Endothelial cell of umbilical vein (primary cell): Measurements from ENCODE around the gene CBLN1. TPM values are rescaled to one million over a fixed set of nuclear protein-coding genes. Genes with fewer than 3 reads are reported as not detected.

ENCODE experiments used
- BruUV-seq: library from RNA; stranded (reverse); fragments of 400-500 nt; replicated peaks from 2 replicates; lab custom pipeline; 2021; lab: Mats Ljungman, UMichigan
- CTCF ChIA-PET: fragments of 300-600, 350-600 bp; sonication (Branson Sonifier 250); formaldehyde crosslinking; loops from one replicate; lab custom pipeline; 2021; ENCODE audit warnings: antibody characterized with exemption, inconsistent platforms; lab: Charles Lee
- POLR2A ChIA-PET: fragments of 300-600, 350-600 bp; sonication (Branson Sonifier 250); formaldehyde crosslinking; loops from one replicate; lab custom pipeline; 2021; ENCODE audit warnings: antibody characterized with exemption, inconsistent platforms; lab: Charles Lee
- DNase-seq: peaks from one replicate; pipeline ENCODE4 v3.0.0-alpha.2; 2011; ENCODE audit warnings: low read depth, low spot score
- FAIRE-seq: peaks from 2 replicates; lab custom pipeline; 2011; peaks lifted over from hg19 to GRCh38; lab: Jason Lieb, UNC
- H2AFZ ChIP-seq: 2 replicates; pipeline ENCODE4 v1.6.0; 2012; ENCODE audit warnings: low read depth, low read length, control low read depth, inconsistent platforms
- H3K27ac ChIP-seq: 2 replicates; pipeline ENCODE4 v1.5.1; 2011; ENCODE audit warnings: low read depth, mild to moderate bottlenecking, control low read depth, low read length, moderate library complexity; ENCODE audit not compliant: insufficient read depth
- H3K27me3 ChIP-seq, 2 experiments: 2 replicates each; pipeline versions ENCODE4 v1.6.0 to v1.6.1; 2011; ENCODE audit warnings: low read length in 2 of 2, mixed read lengths in 1 of 2; ENCODE audit not compliant: control insufficient read depth in 2 of 2, insufficient read depth in 2 of 2
- H3K36me3 ChIP-seq, 2 experiments: 2 replicates in 1 of 2; 3 replicates in 1 of 2; pipeline ENCODE4 v1.5.1; 2011; ENCODE audit warnings: low read length in 2 of 2, mild to moderate bottlenecking in 1 of 2, moderate library complexity in 1 of 2; ENCODE audit not compliant: control insufficient read depth in 2 of 2, insufficient read depth in 2 of 2; ENCODE audit errors: extremely low read depth in 1 of 2
- H3K4me1 ChIP-seq: 3 replicates; pipeline ENCODE4 v1.5.1; 2011; ENCODE audit warnings: mild to moderate bottlenecking, low read length; ENCODE audit not compliant: control insufficient read depth, insufficient read depth; ENCODE audit errors: extremely low read depth
- H3K4me2 ChIP-seq: 2 replicates; pipeline ENCODE4 v1.6.1; 2011; ENCODE audit warnings: low read length, control low read depth, mixed read lengths; ENCODE audit not compliant: insufficient read depth
- H3K4me3 ChIP-seq, 3 experiments: fragments of 200-600 bp in 1 of 3; sonication (generic), shearing (Covaris generic) in 1 of 3; replicated peaks in 1 of 3; 2 replicates each; pipeline ENCODE4 v1.5.1; 2011 to 2016; ENCODE audit warnings: control low read depth in 3 of 3, low read length in 3 of 3, mild to moderate bottlenecking in 2 of 3, inconsistent platforms in 1 of 3, low read depth in 1 of 3, moderate library complexity in 1 of 3; ENCODE audit not compliant: insufficient read depth in 1 of 3
- H3K79me2 ChIP-seq: 2 replicates; pipeline ENCODE4 v1.6.0; 2012; ENCODE audit warnings: low read length, inconsistent platforms; ENCODE audit not compliant: control insufficient read depth, insufficient read depth
- H3K9ac ChIP-seq: replicated peaks from 2 replicates; pipeline ENCODE3; 2011; ENCODE audit warnings: low read length, control low read depth; ENCODE audit not compliant: insufficient read depth; ENCODE audit errors: extremely low read depth
- H3K9me1 ChIP-seq: replicated peaks from 3 replicates; pipeline ENCODE4 v1.6.0; 2011; ENCODE audit warnings: mild to moderate bottlenecking, low read length; ENCODE audit not compliant: control insufficient read depth, insufficient read depth; ENCODE audit errors: extremely low read depth
- H3K9me3 ChIP-seq: replicated peaks from 2 replicates; pipeline ENCODE4 v1.5.1; 2012; ENCODE audit warnings: low read length, inconsistent platforms; ENCODE audit not compliant: control insufficient read depth, insufficient read depth
- H4K20me1 ChIP-seq: replicated peaks from 2 replicates; pipeline ENCODE3; 2011; ENCODE audit warnings: mild to moderate bottlenecking, low read length; ENCODE audit not compliant: control insufficient read depth, insufficient read depth; ENCODE audit errors: extremely low read depth
- CTCF ChIP-seq, 2 donors: IDR thresholded peaks; 1 replicate in 1 of 2; 2 replicates in 1 of 2; pipeline ENCODE4 v1.5.1; 2011; ENCODE audit warnings: low read length in 2 of 2, mild to moderate bottlenecking in 2 of 2, moderate library complexity in 2 of 2, control low read depth in 1 of 2, inconsistent platforms in 1 of 2, low read depth in 1 of 2; ENCODE audit not compliant: insufficient read depth in 1 of 2; ENCODE audit errors: extremely low read depth in 1 of 2
- EZH2 ChIP-seq: IDR thresholded peaks from 2 replicates; pipeline ENCODE4 v1.6.1; 2012; ENCODE audit warnings: borderline replicate concordance, low read depth, mild to moderate bottlenecking, moderate library complexity, low read length, inconsistent platforms; ENCODE audit not compliant: severe bottlenecking
- FOS ChIP-seq: IDR thresholded peaks from 2 replicates; pipeline ENCODE4 v1.6.1; 2011; ENCODE audit warnings: mild to moderate bottlenecking, low read length, moderate library complexity, borderline replicate concordance; ENCODE audit not compliant: insufficient read depth
- GATA2 ChIP-seq: IDR thresholded peaks from 2 replicates; pipeline ENCODE4 v1.7.0; 2011; ENCODE audit warnings: low read depth, mild to moderate bottlenecking, moderate library complexity, mixed read lengths, low read length; ENCODE audit not compliant: insufficient read length, insufficient read depth
- JUN ChIP-seq: IDR thresholded peaks from 2 replicates; pipeline ENCODE4 v1.6.1; 2011; ENCODE audit warnings: borderline replicate concordance, low read depth; ENCODE audit not compliant: insufficient read length, insufficient read depth
- MAX ChIP-seq: IDR thresholded peaks from 2 replicates; pipeline ENCODE4 v1.6.1; 2011; ENCODE audit not compliant: insufficient read depth, insufficient read length
- MYC ChIP-seq: IDR thresholded peaks from one replicate; pipeline ENCODE4 v1.6.1; 2011; ENCODE audit warnings: mild to moderate bottlenecking, low read depth, low read length
- POLR2A ChIP-seq: IDR thresholded peaks from 2 replicates; pipeline ENCODE4 v1.6.1; 2012; ENCODE audit warnings: low read depth, mild to moderate bottlenecking, control low read depth, low read length
- dilution Hi-C: fragments of 300-500 bp; cut with MboI; formaldehyde crosslinking; loops from one replicate; pipeline ENCODE4 v1.15.0; 2019; ENCODE audit warnings: low sequenced_read_pairs; ENCODE audit not compliant: extremely low pct_ligation_motif_present
- intact Hi-C: fragments of 100-400 bp; cut with micrococcal nuclease; formaldehyde crosslinking; loops from one replicate; pipeline ENCODE4 v1.10.0; 2022
- polyA plus RNA-seq, 4 experiments: library from polyadenylated mRNA; depleted of rRNA in 3 of 4; stranded (reverse) in 3 of 4; unstranded in 1 of 4; fragments of >200 nt; gene quantifications; 2 replicates each; pipeline versions ENCODE4 v1.2.1 to v1.2.3, GENCODE V29; 2011 to 2012; ENCODE audit warnings: missing spikeins in 1 of 4
- total RNA-seq: library from RNA; stranded (reverse); gene quantifications from 2 replicates; pipeline ENCODE4 v1.2.3, GENCODE V29; 2021

CBLN1 gene
- total and polyA plus RNA-seq, 2 donors (not counting 3 experiments of a cell fraction or from before 2014, with no cell fraction given), result not detected

DNA sequence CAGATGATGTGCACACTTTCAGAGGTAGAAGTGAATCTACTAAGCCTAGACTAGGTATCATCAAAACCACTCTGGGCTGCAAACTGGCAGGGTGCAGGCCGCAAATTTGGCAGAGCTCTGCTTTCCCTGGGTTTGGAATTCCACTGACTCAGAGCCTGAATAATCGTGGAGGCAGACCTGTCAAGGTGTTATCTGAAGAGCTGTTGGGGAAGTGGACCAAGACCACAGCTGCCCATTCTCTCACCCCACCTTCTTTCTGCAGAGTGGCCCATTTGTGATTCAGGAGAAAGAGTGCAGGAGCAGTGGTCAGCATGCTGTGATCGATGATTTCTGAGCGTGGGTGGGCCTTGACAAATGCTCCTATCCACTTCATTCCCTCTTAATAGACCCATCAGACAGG lies 45.8 kb upstream of the CBLN1 start:
- Histone ChIP-seq H3K9me3 (no peaks in the 10 kb centered on the region), H3K27me3 (no peaks in the 10 kb centered on the region), H3K4me1 (no peaks in the 10 kb centered on the region), H3K79me2 (no peaks in the 10 kb centered on the region), H3K4me2 (no peak overlapping the region), H2AFZ (no peak overlapping the region), H3K9me1 (no peaks in the 10 kb centered on the region), H3K27ac (no peak overlapping the region), H4K20me1 (no peaks in the 10 kb centered on the region), H3K36me3 (no peaks in the 10 kb centered on the region), H3K4me3 (no peak overlapping the region), H3K9ac (no peak overlapping the region)
- POLR2A ChIA-PET, result no interaction called here
- DNase-seq, result no peak
- dilution Hi-C loops, result no loop called here
- no peak for TF ChIP-seq CTCF (IDR thresholded peaks at IDR 0.05; ENCODE audit: extremely low read depth in 1 of 2, insufficient read depth in 1 of 2, low read depth in 1 of 2, low read length in 2 of 2)
- no peak for TF ChIP-seq JUN
- no peak for TF ChIP-seq POLR2A
- no peak for TF ChIP-seq GATA2
- no peak for TF ChIP-seq EZH2
- FAIRE-seq, result no peak
- intact Hi-C loops, result no loop called here
- no TSS peak for BruUV-seq
- CTCF ChIA-PET, result no interaction called here

DNA sequence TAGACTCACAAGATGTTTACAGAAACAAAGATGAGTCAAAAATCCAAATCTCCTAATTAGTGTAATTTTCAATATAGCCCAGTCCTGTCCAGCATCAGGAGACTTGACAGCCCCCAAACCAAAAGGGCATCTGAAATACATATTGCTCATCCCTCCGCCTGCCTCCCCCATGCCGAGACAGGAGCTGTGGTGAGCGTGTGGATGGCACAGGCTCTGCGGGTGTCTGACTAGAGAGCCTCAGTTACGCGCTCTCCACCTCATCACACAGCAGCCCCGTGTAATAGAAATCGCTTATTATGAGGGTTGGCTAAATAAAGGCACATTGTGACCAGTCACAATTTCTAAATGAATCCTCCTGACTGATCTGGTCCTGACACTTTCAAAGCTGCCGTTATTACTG lies 43.1 kb upstream of the CBLN1 start:
- H3K9me3 ChIP-seq, result no peaks in the 10 kb centered on the region
- H3K27me3 ChIP-seq, result no peaks in the 10 kb centered on the region
- no peak overlapping the region for H3K9ac ChIP-seq
- FAIRE-seq, result no peak
- intact Hi-C loops (no loop called here), dilution Hi-C loops (no loop called here)
- no peaks in the 10 kb centered on the region for H3K9me1 ChIP-seq
- no peak overlapping the region for H3K4me2 ChIP-seq
- no peak for DNase-seq
- no peak overlapping the region for H3K27ac ChIP-seq
- H4K20me1 ChIP-seq, result no peaks in the 10 kb centered on the region
- no TSS peak for BruUV-seq
- ChIA-PET POLR2A (no interaction called here), CTCF (no interaction called here)
- no peak for TF ChIP-seq POLR2A
- TF ChIP-seq MYC, result no peak
- no peak for TF ChIP-seq FOS
- TF ChIP-seq MAX, result no peak
- TF ChIP-seq CTCF (IDR thresholded peaks at IDR 0.05; ENCODE audit: extremely low read depth in 1 of 2, insufficient read depth in 1 of 2, low read depth in 1 of 2, low read length in 2 of 2), result no peak
- no peak for TF ChIP-seq JUN
- H3K36me3 ChIP-seq, result no peaks in the 10 kb centered on the region
- no peaks in the 10 kb centered on the region for H3K79me2 ChIP-seq
- H3K4me1 ChIP-seq, result no peaks in the 10 kb centered on the region
- no peak overlapping the region for H2AFZ ChIP-seq
- no peak overlapping the region for H3K4me3 ChIP-seq
